NCI-H510A (cell line): ENCODE measurements around the gene KEL.
"Not testable (repeated sequence)": the region's sequence is repeated elsewhere in the genome, so short reads cannot be mapped to it uniquely, and the experiment has no call there.

ENCODE experiments used
- DNase-seq: peaks from one replicate; lab custom pipeline; 2025; lab: John Stamatoyannopoulos, UW

Gene KEL, protein sequence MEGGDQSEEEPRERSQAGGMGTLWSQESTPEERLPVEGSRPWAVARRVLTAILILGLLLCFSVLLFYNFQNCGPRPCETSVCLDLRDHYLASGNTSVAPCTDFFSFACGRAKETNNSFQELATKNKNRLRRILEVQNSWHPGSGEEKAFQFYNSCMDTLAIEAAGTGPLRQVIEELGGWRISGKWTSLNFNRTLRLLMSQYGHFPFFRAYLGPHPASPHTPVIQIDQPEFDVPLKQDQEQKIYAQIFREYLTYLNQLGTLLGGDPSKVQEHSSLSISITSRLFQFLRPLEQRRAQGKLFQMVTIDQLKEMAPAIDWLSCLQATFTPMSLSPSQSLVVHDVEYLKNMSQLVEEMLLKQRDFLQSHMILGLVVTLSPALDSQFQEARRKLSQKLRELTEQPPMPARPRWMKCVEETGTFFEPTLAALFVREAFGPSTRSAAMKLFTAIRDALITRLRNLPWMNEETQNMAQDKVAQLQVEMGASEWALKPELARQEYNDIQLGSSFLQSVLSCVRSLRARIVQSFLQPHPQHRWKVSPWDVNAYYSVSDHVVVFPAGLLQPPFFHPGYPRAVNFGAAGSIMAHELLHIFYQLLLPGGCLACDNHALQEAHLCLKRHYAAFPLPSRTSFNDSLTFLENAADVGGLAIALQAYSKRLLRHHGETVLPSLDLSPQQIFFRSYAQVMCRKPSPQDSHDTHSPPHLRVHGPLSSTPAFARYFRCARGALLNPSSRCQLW

DNA sequence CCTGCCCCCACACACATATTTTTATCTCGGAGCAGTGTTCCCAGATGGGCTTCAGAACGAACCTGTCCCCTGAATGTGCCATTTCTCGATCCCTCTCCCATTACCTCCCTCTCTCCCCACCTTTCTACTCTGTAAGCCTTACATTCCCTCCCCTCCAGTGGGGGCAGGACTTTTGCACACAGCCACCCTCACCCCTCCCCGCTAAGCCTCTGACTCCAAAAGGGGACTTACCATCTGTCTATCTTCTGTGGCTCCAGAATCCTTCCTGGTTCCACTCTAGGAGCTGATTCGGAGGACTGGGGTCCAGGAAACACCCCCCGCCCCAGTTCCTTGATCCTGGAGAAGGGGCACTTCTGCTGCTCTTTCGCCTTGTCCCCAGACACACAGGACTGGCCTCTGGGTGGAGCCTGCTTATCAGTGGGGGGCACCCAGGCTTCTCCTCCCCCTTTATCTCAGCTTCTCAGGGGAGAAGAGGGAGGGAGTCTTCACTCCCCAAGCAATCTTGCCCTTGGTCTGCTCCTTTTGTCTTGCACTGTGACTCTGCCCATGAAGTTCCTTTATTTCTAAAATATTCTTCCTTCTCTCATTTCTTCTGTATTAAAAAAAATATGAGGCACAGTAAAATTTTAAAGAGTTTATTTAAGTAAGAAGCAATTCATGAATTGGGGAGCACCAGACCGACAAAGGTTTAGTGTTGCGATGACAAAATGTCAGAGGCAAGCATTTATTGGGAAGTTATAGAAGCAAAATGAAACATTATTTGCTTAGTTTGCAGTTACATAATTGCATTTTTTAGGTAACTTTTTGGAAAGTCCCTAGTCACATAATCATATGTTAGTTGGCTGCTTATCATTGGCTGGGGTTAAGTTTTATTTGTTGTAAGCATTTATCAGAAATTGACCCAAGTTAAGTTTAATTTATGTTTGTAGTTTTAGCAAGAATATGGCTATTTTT, at the start of gene KEL:
TSS of gene KEL (minus strand) at position 391 of the 954 bp plus-strand sequence. CDS start at position 234, 157 bp downstream.
- no peak for DNase-seq

DNA sequence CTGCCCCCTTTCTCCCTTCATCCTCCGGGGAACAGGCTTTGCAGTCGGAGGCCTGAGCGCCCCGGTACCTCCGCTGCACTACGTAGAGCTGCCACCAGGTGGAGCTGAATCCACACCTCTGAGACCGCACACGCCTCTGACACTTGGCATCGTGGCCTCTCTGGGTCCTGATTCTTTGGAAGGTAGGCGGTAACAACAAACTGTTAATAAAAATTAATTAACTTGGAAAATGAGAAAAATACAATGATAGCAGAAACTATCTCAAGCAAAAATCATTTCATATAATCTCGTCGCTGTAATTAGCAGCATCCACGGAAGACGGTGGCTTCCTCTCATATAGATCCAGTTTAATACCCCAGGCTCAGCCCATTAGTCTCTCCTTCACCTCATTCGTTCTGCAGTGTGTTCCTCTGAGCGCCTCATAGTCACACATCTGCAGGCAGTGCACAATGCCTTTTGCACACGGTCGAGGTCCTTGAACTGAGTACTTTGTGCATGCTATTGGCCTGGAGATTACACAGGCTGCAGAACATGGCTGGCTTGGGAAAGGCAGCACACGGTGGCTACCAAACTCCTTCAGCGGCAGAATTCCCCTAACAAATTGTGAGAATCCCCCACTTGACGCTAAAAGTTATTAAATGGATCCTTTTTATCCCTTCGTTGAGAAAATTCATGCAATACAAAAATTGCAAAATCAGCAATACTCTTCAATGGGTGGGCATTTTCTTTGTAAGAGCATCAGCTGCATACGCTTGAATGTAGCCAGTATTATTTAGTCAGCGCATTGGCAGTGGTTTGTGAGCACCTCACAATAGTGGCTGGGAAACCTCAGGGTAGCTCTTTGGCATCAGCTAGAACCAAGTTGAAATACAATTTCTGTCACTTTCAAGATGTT, 46.1 kb upstream of the KEL start:
- DNase-seq: no peak

GRCh38 chr7:143005632-143006260, 43.6 kb upstream of the KEL start:
- no peak for DNase-seq

DNA sequence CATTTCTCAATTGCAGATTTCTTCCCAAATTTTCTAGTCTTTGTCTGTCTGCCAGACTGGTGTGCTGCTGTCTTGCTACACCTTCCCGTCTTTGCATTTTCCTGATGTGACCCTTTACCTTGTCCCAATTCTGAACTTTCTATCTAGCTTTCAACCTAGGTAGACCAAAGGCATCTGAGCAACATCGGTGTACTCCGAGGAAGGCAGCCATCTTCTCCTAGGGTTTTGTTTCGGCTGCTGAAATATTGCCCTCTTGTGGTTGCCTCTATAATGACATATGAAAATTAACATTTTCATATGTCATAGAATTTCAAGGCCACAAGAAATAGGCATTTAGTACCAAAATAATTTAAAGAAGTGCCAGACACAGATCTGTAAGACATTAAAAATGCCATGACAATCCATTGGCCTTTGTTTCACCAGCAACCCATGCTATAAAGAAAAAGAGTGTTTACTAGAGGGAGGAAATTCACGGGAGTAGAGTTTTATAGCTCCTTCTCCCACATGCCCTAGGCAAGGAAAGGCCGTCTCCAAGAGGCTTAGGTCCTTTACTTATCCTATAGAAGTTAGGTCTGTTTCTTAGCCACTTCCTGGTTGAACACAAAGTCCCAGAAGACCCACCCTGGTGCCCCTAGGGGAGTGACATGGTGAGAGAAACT, 41.4 kb upstream of the KEL start:
- DNase-seq: no peak

DNA sequence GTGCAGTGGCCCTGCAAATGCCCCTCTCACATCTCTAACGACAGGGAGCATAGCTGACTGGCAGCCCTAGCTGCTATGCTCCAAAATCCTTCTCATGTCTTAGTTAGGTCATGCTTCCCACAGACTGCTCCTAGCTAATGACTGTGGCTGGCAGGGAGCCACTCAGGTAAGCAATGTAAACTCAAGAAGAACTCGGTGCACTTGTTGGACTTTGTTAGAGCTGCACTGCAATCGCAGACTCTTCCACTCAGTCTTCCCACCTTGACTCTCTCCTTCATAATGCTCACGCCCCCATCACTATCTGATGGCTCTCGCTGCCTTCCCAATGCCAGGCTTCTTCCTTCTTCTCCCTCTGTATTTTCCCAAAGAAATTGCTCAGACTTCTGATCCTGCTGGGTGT, 40.7 kb upstream of the KEL start:
- DNase-seq: no peak

DNA sequence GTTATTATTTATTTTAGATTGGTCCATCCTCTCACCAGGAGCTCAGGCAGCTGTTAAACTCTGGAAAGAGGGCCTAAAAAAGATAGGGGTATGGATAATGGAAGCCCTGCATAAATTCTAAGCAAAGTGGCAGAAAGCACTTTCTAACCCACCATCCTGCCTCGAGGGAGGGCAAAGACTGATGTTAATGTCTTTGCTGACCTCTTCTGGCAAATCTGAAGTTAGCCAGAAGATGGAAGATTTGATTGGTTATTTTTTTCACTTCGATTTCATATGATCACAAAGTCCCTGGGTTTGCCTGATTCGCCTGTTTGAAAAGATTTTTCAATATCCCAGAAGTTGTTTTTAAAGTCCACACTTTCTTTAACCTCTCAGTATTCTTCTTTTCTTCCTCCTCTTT, 39.9 kb upstream of the KEL start:
- DNase-seq: no peak

DNA sequence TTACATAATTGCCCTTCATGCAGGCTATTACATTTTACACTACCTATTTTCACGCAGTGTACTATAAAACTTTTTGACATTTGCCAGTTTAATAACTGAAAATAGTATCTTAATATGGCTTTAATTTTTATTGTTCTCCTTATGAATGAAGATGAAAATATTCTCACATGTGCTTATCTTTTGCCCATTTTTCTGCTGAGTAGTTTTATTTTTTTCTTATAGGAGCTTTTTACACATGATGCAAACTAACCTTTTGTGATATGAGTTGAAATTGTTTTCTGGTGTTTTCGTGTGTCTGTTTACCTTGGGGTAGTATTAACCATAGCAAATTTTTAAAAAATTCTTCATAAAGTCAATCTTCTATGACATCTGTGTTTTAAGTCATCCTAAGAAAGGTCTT, 38.5 kb upstream of the KEL start:
- no peak for DNase-seq

GRCh38 chr7:142999793-143000192, 37.6 kb upstream of the KEL start:
- no peak for DNase-seq

DNA sequence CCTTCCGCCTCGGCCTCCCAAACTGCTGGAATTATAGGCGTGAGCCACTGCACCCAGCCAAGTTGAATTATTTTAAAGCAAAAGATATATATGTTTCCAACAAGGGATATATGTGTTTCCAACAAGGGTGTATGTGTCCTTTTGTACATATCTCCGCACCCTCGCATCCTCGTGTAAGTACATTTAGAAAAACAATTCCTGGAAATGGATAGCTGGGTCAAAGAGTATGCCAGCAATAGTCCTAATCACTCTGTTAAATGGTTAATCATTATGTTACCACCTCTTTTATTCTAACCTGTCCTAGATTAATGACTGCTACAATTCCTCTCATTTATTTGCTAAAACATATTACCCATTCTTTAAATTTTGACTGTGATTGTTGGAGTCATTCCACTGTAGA, 36.8 kb upstream of the KEL start:
- no peak for DNase-seq

- no peak for DNase-seq
These were observed 35.4 kb upstream of the KEL start for GRCh38 chr7:142997456-142997989.

DNA sequence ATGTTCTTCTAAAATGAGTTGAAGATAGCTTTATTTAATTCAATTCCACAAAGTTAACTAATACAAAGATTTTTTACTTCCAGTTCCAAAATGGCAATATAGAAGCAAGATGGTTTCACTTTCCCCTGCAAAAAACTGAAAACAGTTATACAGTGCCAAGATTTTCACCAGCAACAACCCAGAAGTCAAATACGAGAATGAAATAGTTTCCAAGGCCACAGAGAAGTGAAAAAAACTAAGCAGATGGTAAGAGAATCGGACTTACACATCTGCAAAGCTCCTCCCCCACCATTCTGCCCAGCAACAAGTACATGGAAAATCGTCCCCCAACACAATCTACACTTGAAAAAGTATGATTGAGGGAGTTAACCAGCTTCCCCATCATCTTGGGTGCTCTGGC, 30.3 kb upstream of the KEL start:
- DNase-seq: no peak

DNA sequence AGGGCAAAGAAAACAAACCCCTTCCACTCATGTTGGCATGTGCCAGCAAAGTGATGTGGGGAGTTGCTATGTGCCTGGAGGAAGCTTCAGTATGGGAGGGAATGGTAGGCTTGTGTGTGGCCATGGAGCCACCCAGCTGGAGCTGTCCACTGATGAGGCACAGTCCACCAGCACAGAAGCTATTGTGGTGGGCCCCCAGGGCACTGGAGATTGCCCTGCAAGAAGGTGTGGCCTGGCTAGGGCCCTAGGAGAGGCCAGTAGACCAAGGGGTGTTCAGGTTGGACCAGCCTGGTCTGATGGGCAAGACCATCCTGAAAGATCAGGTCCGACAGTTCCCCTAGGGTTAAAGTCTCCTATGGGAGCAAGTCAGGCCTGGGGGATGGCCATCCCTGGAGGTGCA, 22.1 kb upstream of the KEL start:
- DNase-seq: no peak

DNA sequence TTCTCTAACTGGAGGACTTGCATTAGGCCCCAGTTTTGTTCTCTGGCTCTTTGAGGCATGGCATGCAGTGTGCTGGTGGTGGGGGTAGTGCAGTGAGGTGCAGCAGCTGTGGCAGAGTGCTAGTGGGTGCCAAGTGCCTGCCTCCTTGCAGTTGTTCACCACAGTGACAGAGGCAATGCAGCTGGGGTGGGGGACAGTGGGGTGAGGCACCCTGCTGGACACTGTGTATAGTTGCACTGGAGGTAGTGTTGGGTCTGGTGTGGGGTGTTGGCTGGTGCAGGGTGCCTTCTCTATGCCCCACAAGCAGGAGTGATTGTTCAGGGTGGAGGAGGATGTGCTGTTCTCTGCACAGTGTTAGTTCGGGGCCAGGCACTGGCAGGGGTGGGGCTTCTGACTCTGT, 21.7 kb upstream of the KEL start:
- DNase-seq: no peak

GRCh38 chr7:142978402-142978801, 16.2 kb upstream of the KEL start:
- not testable (repeated sequence) for DNase-seq

- DNase-seq: no peak
These were observed 12.5 kb upstream of the KEL start for GRCh38 chr7:142974626-142975025.

GRCh38 chr7:142969183-142969582, 7.0 kb upstream of the KEL start:
- no peak for DNase-seq

- DNase-seq: no peak
These were observed 6.1 kb upstream of the KEL start for GRCh38 chr7:142968229-142968628.

- DNase-seq: no peak
These were observed 2.5 kb upstream of the KEL start for GRCh38 chr7:142964502-142965246.

- DNase-seq: no peak
These were observed 1.8 kb upstream of the KEL start for GRCh38 chr7:142963993-142964392.
